HepG2 (cell line): ENCODE results near the gene CST4. TPM values are rescaled to one million over a fixed set of nuclear protein-coding genes. Genes with fewer than 3 reads are reported as not detected.

ENCODE experiments used
- NCOA5 ChIP-seq: sonication (generic); formaldehyde crosslinking; IDR thresholded peaks from 2 replicates; pipeline ENCODE4 v1.4.0; 2020; ENCODE audit warnings: missing genetic modification reagents
- NCOR1 ChIP-seq: fragments of 200-600 bp; sonication (generic); IDR thresholded peaks from 2 replicates; pipeline ENCODE4 v1.7.0; 2017; ENCODE audit warnings: antibody characterized with exemption, low read length, borderline replicate concordance
- NR2F1 ChIP-seq, 2 experiments: fragments of 450-650 bp in 1 of 2; formaldehyde crosslinking in 1 of 2; IDR thresholded peaks; 2 replicates each; pipeline versions ENCODE4 v1.5.0 to v1.6.1; 2016 to 2020; ENCODE audit warnings: mild to moderate bottlenecking in 1 of 2, missing compliant biosample characterization in 1 of 2, missing genetic modification reagents in 1 of 2, moderate library complexity in 1 of 2
- STAT6 ChIP-seq: sonication (generic); formaldehyde crosslinking; IDR thresholded peaks from 2 replicates; pipeline ENCODE4 v1.4.0; 2020; ENCODE audit warnings: missing genetic modification reagents, mild to moderate bottlenecking, borderline replicate concordance
- ZFP90 ChIP-seq: sonication (generic); formaldehyde crosslinking; IDR thresholded peaks from 2 replicates; pipeline ENCODE4 v1.8.0; 2022; ENCODE audit warnings: missing genetic modification reagents, mild to moderate bottlenecking, inconsistent platforms, borderline replicate concordance
- ZMAT5 ChIP-seq: sonication (generic); formaldehyde crosslinking; IDR thresholded peaks from 2 replicates; pipeline ENCODE4 v1.5.0; 2020; ENCODE audit warnings: mild to moderate bottlenecking, low read depth, missing genetic modification reagents, borderline replicate concordance
- ZNF142 ChIP-seq: sonication (generic); formaldehyde crosslinking; IDR thresholded peaks from 2 replicates; pipeline ENCODE4 v1.4.0; 2020; ENCODE audit warnings: missing genetic modification reagents
- ZNF34 ChIP-seq: sonication (generic); formaldehyde crosslinking; IDR thresholded peaks from 2 replicates; pipeline ENCODE4 v1.4.0; 2020; ENCODE audit warnings: mild to moderate bottlenecking, missing genetic modification reagents, borderline replicate concordance
- ZNF350 ChIP-seq: sonication (generic); formaldehyde crosslinking; IDR thresholded peaks from 2 replicates; pipeline ENCODE4 v1.4.0; 2020; ENCODE audit warnings: mild to moderate bottlenecking, low read depth, missing genetic modification reagents, borderline replicate concordance
- ZNF589 ChIP-seq: sonication (generic); formaldehyde crosslinking; conservative IDR thresholded peaks from 2 replicates; pipeline ENCODE4 v1.8.0; 2022; ENCODE audit warnings: mild to moderate bottlenecking, moderate library complexity, missing genetic modification reagents
- ZNF784 ChIP-seq: sonication (generic); formaldehyde crosslinking; IDR thresholded peaks from 2 replicates; pipeline ENCODE4 v1.5.1; 2020; ENCODE audit warnings: missing genetic modification reagents, mild to moderate bottlenecking, borderline replicate concordance
- polyA plus RNA-seq, 8 experiments: library from polyadenylated mRNA; depleted of rRNA in 3 of 8; stranded (reverse) in 7 of 8; unstranded in 1 of 8; fragments of >200 nt; fragmentation: Illumina TruSeq in 4 of 8; extraction: Trizol in 4 of 8; gene quantifications; 2 replicates each; pipeline versions ENCODE4 v1.2.1 to v1.2.3, GENCODE V29; 2011 to 2016; ENCODE audit warnings: low read depth in 4 of 8, missing spikeins in 1 of 8, mixed read lengths in 1 of 8; ENCODE audit not compliant: insufficient read depth in 1 of 8
- total RNA-seq, 5 experiments: library from RNA; depleted of rRNA; stranded (reverse); fragments of >200 nt; fragmentation: Illumina TruSeq; extraction: Trizol; gene quantifications; 2 replicates each; pipeline ENCODE4 v1.2.3, GENCODE V29; 2016; ENCODE audit warnings: low read depth in 1 of 5
- TF ChIP-seq, protein P1 (sequence below): sonication (generic); formaldehyde crosslinking; IDR thresholded peaks from 2 replicates; pipeline ENCODE4 v1.4.0; 2020; ENCODE audit warnings: missing genetic modification reagents, low read depth, mild to moderate bottlenecking, borderline replicate concordance
- TF ChIP-seq, protein P2 (sequence below): sonication (generic); formaldehyde crosslinking; IDR thresholded peaks from 2 replicates; pipeline ENCODE4 v1.4.0; 2020; ENCODE audit warnings: mild to moderate bottlenecking, missing genetic modification reagents
- TF ChIP-seq, protein P3 (sequence below): sonication (generic); formaldehyde crosslinking; IDR thresholded peaks from 2 replicates; pipeline ENCODE4 v1.4.0; 2020; ENCODE audit warnings: missing genetic modification reagents

Gene CST4
- total and polyA plus RNA-seq, 2 of the 13 experiments (the other 11 are each of a cell fraction or from before 2014, with no cell fraction given) = not detected

GRCh38 chr20:23661002-23661429, 27.8 kb downstream of the CST4 start (continued):
- TF ChIP-seq, protein P1, sequence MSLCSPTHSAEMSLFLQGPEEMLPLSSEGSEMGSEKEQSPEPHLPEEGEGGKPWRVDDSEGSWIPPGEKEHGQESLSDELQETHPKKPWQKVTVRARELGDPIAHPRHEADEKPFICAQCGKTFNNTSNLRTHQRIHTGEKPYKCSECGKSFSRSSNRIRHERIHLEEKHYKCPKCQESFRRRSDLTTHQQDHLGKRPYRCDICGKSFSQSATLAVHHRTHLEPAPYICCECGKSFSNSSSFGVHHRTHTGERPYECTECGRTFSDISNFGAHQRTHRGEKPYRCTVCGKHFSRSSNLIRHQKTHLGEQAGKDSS (CRISPR knock-in tag) = no peak; the same call in 1 of the 2 replicates
- TF ChIP-seq ZNF784 (CRISPR knock-in tag) = peak; percentile 41; the same call in 1 of the 2 replicates
- no peak; the same call in 1 of the 2 replicates for TF ChIP-seq ZFP90 (CRISPR knock-in tag)
- no peak for TF ChIP-seq ZMAT5 (CRISPR knock-in tag)
- TF ChIP-seq, protein P2, sequence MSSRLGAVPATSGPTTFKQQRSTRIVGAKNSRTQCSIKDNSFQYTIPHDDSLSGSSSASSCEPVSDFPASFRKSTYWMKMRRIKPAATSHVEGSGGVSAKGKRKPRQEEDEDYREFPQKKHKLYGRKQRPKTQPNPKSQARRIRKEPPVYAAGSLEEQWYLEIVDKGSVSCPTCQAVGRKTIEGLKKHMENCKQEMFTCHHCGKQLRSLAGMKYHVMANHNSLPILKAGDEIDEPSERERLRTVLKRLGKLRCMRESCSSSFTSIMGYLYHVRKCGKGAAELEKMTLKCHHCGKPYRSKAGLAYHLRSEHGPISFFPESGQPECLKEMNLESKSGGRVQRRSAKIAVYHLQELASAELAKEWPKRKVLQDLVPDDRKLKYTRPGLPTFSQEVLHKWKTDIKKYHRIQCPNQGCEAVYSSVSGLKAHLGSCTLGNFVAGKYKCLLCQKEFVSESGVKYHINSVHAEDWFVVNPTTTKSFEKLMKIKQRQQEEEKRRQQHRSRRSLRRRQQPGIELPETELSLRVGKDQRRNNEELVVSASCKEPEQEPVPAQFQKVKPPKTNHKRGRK (CRISPR knock-in tag) = no peak
- no peak for TF ChIP-seq NCOR1
- TF ChIP-seq NCOA5 (CRISPR knock-in tag) = no peak
- no peak for TF ChIP-seq NR2F1 (CRISPR knock-in tag; IDR thresholded peaks at IDR 0.05)
- TF ChIP-seq ZNF350 = 0 out of 2 replicates have a peak, but pooled peaks have one; percentile 44
- TF ChIP-seq ZNF142 (CRISPR knock-in tag) = 0 out of 2 replicates have a peak, but pooled peaks have one; percentile 18
- TF ChIP-seq ZNF589 (CRISPR knock-in tag) = no peak; the same call in 1 of the 2 replicates
- TF ChIP-seq, protein P3, sequence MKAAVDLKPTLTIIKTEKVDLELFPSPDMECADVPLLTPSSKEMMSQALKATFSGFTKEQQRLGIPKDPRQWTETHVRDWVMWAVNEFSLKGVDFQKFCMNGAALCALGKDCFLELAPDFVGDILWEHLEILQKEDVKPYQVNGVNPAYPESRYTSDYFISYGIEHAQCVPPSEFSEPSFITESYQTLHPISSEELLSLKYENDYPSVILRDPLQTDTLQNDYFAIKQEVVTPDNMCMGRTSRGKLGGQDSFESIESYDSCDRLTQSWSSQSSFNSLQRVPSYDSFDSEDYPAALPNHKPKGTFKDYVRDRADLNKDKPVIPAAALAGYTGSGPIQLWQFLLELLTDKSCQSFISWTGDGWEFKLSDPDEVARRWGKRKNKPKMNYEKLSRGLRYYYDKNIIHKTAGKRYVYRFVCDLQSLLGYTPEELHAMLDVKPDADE = no peak
- no peak for TF ChIP-seq STAT6
- peak; percentile 66; the same call in 1 of the 2 replicates for TF ChIP-seq ZNF34 (CRISPR knock-in tag)
